GM20000 (cell line): ENCODE measurements around the gene RINL.
"Not testable (repeated sequence)": the region's sequence is repeated elsewhere in the genome, so short reads cannot be mapped to it uniquely, and the experiment has no call there.

ENCODE experiments used
- DNase-seq: peaks from one replicate; pipeline ENCODE4 v3.0.0; 2012; ENCODE audit warnings: low spot score
- TF ChIP-seq, protein P1 (sequence below): IDR thresholded peaks from 2 replicates; pipeline ENCODE4 v1.5.1; 2012; ENCODE audit warnings: mild to moderate bottlenecking, control low read depth; ENCODE audit errors: extremely low read depth, missing control alignments

RINL gene

DNA sequence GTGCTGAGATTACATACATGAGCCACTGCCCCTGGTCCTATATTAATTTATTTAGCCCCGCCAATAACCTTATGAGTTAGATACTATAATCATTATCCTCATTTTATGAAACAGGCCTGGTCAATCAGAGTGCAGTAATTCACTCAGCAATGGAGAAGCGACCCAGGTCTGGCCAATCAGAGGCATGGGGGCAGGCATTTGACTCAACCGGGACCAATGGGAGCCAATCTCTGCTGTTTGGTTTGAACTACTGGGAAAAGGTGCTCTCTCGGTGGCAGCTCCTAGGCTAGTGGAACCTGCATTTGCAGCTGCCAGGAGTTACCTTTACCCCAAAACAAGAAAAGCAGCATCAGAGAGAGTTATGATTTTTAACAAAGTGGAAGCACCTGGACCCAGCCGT is 14.8 kb upstream of the RINL start:
- TF ChIP-seq, protein P1, sequence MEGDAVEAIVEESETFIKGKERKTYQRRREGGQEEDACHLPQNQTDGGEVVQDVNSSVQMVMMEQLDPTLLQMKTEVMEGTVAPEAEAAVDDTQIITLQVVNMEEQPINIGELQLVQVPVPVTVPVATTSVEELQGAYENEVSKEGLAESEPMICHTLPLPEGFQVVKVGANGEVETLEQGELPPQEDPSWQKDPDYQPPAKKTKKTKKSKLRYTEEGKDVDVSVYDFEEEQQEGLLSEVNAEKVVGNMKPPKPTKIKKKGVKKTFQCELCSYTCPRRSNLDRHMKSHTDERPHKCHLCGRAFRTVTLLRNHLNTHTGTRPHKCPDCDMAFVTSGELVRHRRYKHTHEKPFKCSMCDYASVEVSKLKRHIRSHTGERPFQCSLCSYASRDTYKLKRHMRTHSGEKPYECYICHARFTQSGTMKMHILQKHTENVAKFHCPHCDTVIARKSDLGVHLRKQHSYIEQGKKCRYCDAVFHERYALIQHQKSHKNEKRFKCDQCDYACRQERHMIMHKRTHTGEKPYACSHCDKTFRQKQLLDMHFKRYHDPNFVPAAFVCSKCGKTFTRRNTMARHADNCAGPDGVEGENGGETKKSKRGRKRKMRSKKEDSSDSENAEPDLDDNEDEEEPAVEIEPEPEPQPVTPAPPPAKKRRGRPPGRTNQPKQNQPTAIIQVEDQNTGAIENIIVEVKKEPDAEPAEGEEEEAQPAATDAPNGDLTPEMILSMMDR, result no peak
- no peak for DNase-seq

DNA sequence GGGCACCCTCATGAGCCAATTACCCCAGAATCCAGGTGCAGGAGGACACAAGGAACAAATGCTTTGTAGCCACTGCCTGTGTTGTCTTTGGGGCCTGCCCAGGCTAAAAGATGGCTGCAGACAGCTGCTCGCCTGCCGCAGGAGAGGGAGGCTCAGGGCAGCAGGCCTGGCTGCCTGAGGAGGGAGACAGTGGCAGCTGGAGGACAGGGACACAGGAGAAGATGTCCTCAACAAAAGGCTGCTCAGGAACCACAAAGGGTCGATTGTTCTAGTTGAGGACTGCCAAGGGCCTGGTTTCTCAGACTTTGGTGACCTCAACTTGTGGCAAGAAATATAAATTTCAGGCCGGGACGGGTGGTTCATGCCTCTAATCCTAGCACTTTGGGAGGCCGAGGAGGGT is 13.7 kb upstream of the RINL start:
- TF ChIP-seq, protein P1, result no peak
- no peak for DNase-seq

DNA sequence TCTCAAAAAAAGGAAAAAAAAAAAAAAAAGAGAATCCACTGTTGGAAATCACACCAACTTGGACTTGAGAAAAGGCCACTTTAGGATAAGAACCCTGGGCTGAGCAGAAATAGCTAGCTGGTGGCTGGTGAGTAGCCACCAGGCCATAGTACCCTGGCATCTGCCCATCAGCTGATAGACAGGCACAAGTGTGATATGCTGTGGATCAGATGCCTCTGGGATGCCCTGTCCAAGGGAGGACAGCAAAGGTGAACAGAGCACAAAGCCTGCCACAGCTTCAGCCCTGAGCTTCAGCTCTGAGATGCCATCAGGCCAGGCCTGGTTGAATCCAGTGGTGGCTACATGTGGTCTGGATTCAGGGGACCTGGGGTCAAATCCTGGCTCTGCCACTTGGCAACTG is 12.6 kb upstream of the RINL start:
- no peak for DNase-seq

DNA sequence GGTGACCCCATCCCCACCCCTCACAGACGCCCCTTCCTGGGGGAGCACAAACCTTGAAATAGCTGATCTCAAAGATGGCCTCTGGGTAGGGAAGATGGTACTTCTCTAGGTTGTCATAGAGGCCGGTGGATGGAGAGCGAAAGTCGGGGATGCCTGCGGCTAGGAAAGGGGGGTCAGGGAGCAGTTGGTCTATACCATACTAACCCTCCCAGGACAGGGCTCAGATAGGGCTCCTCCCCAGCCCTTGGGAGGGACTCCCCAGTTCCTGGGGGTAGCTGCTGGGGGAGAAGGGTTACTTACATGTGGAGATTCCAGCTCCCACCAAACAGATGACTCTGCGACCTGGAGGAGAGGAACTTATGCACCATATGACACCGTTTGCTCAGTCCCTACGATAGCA is 11.7 kb upstream of the RINL start:
- TF ChIP-seq, protein P1, result no peak
- no peak for DNase-seq

More for the DNA sequence above, 12.6 kb upstream of the RINL start:
- TF ChIP-seq, protein P1, result no peak

DNA sequence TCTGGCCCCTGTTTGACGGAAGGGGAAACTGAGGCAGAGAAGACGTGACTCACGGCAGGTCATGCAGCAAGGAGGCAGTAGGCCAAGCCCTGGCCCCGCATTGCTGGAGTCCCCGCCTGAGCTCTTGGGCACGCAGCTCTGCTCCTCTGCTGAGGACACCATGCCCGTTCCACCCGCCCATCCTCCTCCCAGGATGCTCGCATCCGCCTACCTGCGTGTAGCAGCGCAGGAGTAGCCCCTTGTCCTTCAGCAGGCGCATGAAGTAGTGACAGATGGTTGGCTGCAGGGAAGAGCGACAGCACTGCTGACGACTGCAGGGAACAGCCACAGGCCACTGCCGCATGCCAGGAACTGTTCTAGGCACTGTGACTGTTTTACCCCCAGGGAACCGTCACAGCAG is 10.8 kb upstream of the RINL start:
- no peak for DNase-seq
- TF ChIP-seq, protein P1, result no peak

DNA sequence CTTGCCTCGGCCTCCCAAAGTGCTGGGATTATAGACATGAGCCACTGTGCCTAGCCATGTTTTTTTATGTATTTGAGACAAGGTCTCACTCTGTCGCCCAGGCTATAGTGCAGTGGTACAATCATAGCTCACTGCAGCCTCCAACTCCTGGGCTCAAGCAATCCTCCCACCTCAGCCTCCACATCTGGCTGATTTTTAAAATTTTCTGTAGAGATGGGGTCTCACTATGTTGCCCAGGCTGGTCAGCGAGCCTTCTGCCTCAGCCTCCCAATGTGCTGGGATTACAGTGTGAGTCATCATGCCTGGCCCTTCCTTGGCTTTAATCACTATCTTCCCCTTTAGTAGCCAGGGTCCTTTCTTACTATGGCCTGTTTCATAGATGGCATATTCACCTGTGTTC is 6.6 kb upstream of the RINL start:
- DNase-seq, result not testable (repeated sequence)

DNA sequence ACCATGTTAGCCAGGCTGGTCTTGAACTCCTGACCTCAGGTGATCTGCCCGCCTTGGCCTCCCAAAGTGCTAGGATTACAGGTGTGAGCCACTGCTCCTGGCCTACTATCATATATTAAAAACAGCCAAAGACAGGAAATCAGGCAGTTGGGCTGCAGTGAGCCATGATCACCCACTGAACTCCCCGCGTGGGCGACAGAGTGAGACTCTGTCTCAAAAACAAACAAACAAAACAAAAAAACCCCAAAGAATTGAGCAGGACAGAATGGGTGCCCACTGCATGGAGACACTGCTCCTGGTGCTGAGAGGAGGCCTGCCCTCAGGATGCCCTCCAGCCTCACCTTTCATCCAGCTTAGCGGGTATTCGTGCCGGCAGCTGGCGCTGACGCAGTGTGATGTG is 5.2 kb upstream of the RINL start:
- DNase-seq, result no peak
- TF ChIP-seq, protein P1, result no peak

DNA sequence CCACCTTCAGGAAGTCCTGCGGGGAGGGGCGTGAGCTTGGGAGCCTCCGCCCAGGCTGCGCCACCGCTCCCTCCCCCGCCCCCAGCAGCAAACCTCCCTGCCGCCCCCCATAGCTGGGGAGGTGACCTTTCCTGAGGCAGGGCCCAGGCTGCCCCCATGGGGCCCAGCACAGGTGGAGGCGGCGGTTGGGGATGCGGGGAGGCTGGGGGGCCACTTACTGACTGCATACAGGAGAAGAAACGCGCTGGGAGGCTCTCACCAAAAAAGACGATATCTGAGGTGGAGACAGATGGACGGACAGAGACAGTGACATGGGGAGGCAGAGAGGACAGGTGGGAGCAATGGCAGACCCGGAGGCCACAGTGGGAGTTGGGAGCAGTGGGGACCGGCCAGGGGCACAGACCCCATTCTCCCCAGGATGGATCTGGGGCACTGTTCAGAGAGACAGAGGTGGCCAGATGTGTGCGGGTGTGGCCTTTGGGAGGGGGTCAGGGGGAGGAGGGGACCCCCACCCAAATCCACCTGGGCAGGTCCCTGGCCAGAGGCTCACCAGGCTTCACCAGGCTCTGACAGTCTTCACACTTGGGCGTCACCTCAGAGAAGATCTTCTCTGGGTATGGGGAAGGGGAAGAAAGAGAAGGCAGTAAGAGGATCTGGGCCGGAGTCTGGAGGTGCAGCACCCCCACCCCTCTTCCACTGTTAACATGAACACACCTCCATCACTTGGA is 3.0 kb upstream of the RINL start:
- no peak for DNase-seq
- TF ChIP-seq, protein P1, result no peak
